CD4-positive, alpha-beta memory T cell (primary cell): ENCODE results near the gene ENTREP1. TPM values are rescaled to one million over a fixed set of nuclear protein-coding genes. Genes with fewer than 3 reads are reported as not detected.

ENCODE experiments used
- CTCF ChIA-PET: fragments of 350-600 bp; sonication (Branson Sonifier 250); formaldehyde crosslinking; loops from one replicate; lab custom pipeline; 2021; ENCODE audit warnings: inconsistent platforms; ENCODE audit not compliant: partially characterized antibody; lab: Charles Lee
- POLR2A ChIA-PET: fragments of 350-600 bp; sonication (Branson Sonifier 250); formaldehyde crosslinking; loops from one replicate; lab custom pipeline; 2021; ENCODE audit not compliant: partially characterized antibody; lab: Charles Lee
- DNase-seq, 5 donors: peaks; one replicate each; pipeline versions ENCODE4 v3.0.0 to v3.0.0-alpha.2; 2020 to 2022; ENCODE audit warnings: mixed read lengths in 1 of 5
- H3K27ac ChIP-seq: one replicate; pipeline ENCODE4 v1.7.0; 2013; ENCODE audit warnings: low read depth, low read length
- H3K27me3 ChIP-seq: 2 replicates; pipeline ENCODE4 v1.7.0; 2013; ENCODE audit warnings: mild to moderate bottlenecking, low read length, moderate library complexity; ENCODE audit not compliant: insufficient read depth
- H3K36me3 ChIP-seq: 2 replicates; pipeline ENCODE4 v1.7.0; 2013; ENCODE audit warnings: mild to moderate bottlenecking, low read length, moderate library complexity; ENCODE audit not compliant: insufficient read depth
- H3K4me1 ChIP-seq: 2 replicates; pipeline ENCODE4 v1.7.0; 2013; ENCODE audit warnings: mild to moderate bottlenecking, low read length, moderate library complexity; ENCODE audit not compliant: insufficient read depth
- H3K4me3 ChIP-seq, 2 donors: one replicate each; pipeline ENCODE4 v1.7.0; 2013; ENCODE audit warnings: low read length in 2 of 2, mild to moderate bottlenecking in 1 of 2
- H3K9me3 ChIP-seq, 2 donors: one replicate each; pipeline ENCODE4 v1.7.0; 2013; ENCODE audit warnings: low read length in 2 of 2, control low read depth in 1 of 2; ENCODE audit not compliant: control insufficient read depth in 1 of 2
- H3K27ac Mint-ChIP-seq, 7 donors: one replicate each; pipeline ENCODE4 v1.8.0; 2020 to 2021; ENCODE audit warnings: mixed read lengths in 7 of 7, mild to moderate bottlenecking in 6 of 7, inconsistent platforms in 3 of 7, moderate library complexity in 3 of 7
- H3K27me3 Mint-ChIP-seq, 2 donors: one replicate each; pipeline ENCODE4 v1.8.0; 2020 to 2021; ENCODE audit warnings: mixed read lengths in 2 of 2
- H3K36me3 Mint-ChIP-seq, 2 donors: one replicate each; pipeline ENCODE4 v1.8.0; 2020 to 2021; ENCODE audit warnings: mixed read lengths in 2 of 2, inconsistent platforms in 1 of 2, mild to moderate bottlenecking in 1 of 2
- H3K4me1 Mint-ChIP-seq, 4 donors: one replicate each; pipeline ENCODE4 v1.8.0; 2020 to 2021; ENCODE audit warnings: mixed read lengths in 4 of 4, mild to moderate bottlenecking in 1 of 4
- H3K4me3 Mint-ChIP-seq, 8 donors: one replicate each; pipeline ENCODE4 v1.8.0; 2020 to 2021; ENCODE audit warnings: mixed read lengths in 8 of 8, mild to moderate bottlenecking in 7 of 8, moderate library complexity in 6 of 8, inconsistent platforms in 3 of 8
- H3K9me3 Mint-ChIP-seq, 8 donors: one replicate each; pipeline ENCODE4 v1.8.0; 2020 to 2021; ENCODE audit warnings: mixed read lengths in 8 of 8, mild to moderate bottlenecking in 5 of 8, inconsistent platforms in 3 of 8, moderate library complexity in 1 of 8
- intact Hi-C: fragments of 100-400 bp; cut with micrococcal nuclease; formaldehyde crosslinking; loops from one replicate; pipeline ENCODE4 v1.15.1; 2023
- polyA plus RNA-seq, 2 donors: library from polyadenylated mRNA; unstranded; fragments of 300-500 nt; fragmentation: Illumina TruSeq; gene quantifications; one replicate each; pipeline ENCODE4 v1.2.3, GENCODE V29; 2021
- total RNA-seq, 2 experiments: library from RNA; stranded (reverse); gene quantifications; one replicate each; pipeline ENCODE4 v1.2.3, GENCODE V29; 2021

Gene ENTREP1
- total and polyA plus RNA-seq, 4 experiments from 2014 or later: 0.20 to 0.24 TPM; not detected in 2

- Mint-ChIP-seq H3K27ac (no peak overlapping the region), H3K9me3 (peaks cover 0 to 12% (median 8%) of the 10 kb centered on the region in 8 donors), H3K4me1 (no peaks in the 10 kb centered on the region), H3K4me3 (no peak overlapping the region), H3K36me3 (no peaks in the 10 kb centered on the region), H3K27me3 (peaks cover 5 to 7% of the 10 kb centered on the region in 2 donors)
- no peak overlapping the region for H3K27ac ChIP-seq
- no peaks in the 10 kb centered on the region for H3K9me3 ChIP-seq
- ChIA-PET POLR2A (no interaction called here), CTCF (no interaction called here)
- H3K36me3 ChIP-seq: no peaks in the 10 kb centered on the region
- DNase-seq: no peak
- intact Hi-C loops: no loop called here
- H3K4me1 ChIP-seq: no peaks in the 10 kb centered on the region
- H3K27me3 ChIP-seq: no peaks in the 10 kb centered on the region
- H3K4me3 ChIP-seq: no peak overlapping the region
These were observed 17.4 kb upstream of the ENTREP1 start for GRCh38 chr9:69307446-69308205.

- intact Hi-C loops: no loop called here
- Histone ChIP-seq H3K4me3 (no peak overlapping the region), H3K4me1 (no peaks in the 10 kb centered on the region), H3K27me3 (no peaks in the 10 kb centered on the region), H3K9me3 (no peaks in the 10 kb centered on the region), H3K36me3 (no peaks in the 10 kb centered on the region), H3K27ac (no peak overlapping the region)
- peaks cover 0 to 16% (median 11%) of the 10 kb centered on the region in 8 donors for H3K9me3 Mint-ChIP-seq
- no peak overlapping the region for H3K4me3 Mint-ChIP-seq
- H3K27me3 Mint-ChIP-seq: peaks cover 5 to 7% of the 10 kb centered on the region in 2 donors
- no peaks in the 10 kb centered on the region for H3K4me1 Mint-ChIP-seq
- H3K27ac Mint-ChIP-seq: no peak overlapping the region
- ChIA-PET CTCF (no interaction called here), POLR2A (no interaction called here)
- DNase-seq: no peak
- H3K36me3 Mint-ChIP-seq: no peaks in the 10 kb centered on the region
These were observed 16.6 kb upstream of the ENTREP1 start for GRCh38 chr9:69308206-69308931.

- ChIA-PET POLR2A (no interaction called here), CTCF (no interaction called here)
- peaks cover 0 to 1% of the 10 kb centered on the region in 2 donors for H3K36me3 Mint-ChIP-seq
- DNase-seq: no peak
- Histone ChIP-seq H3K27ac (no peak overlapping the region), H3K36me3 (no peaks in the 10 kb centered on the region), H3K27me3 (no peaks in the 10 kb centered on the region), H3K4me3 (no peak overlapping the region), H3K4me1 (no peaks in the 10 kb centered on the region), H3K9me3 (no peaks in the 10 kb centered on the region)
- no peaks in the 10 kb centered on the region for H3K4me1 Mint-ChIP-seq
- intact Hi-C loops: no loop called here
- H3K27me3 Mint-ChIP-seq: peaks cover 0 to 1% of the 10 kb centered on the region in 2 donors
- no peak overlapping the region for H3K4me3 Mint-ChIP-seq
- no peak overlapping the region for H3K27ac Mint-ChIP-seq
- peaks cover 2 to 29% (median 22%) of the 10 kb centered on the region in 8 donors for H3K9me3 Mint-ChIP-seq
These were observed 11.8 kb upstream of the ENTREP1 start for GRCh38 chr9:69313175-69313574.

GRCh38 chr9:69314547-69314946 is 10.5 kb upstream of the ENTREP1 start:
- ChIA-PET CTCF (no interaction called here), POLR2A (no interaction called here)
- peaks cover 2 to 29% (median 22%) of the 10 kb centered on the region in 8 donors for H3K9me3 Mint-ChIP-seq
- H3K36me3 Mint-ChIP-seq: peaks cover 0 to 1% of the 10 kb centered on the region in 2 donors
- Histone ChIP-seq H3K4me3 (no peak overlapping the region), H3K4me1 (no peaks in the 10 kb centered on the region), H3K36me3 (no peaks in the 10 kb centered on the region), H3K27ac (no peak overlapping the region), H3K9me3 (no peaks in the 10 kb centered on the region), H3K27me3 (no peaks in the 10 kb centered on the region)
- H3K27ac Mint-ChIP-seq: no peak overlapping the region
- intact Hi-C loops: no loop called here
- H3K4me1 Mint-ChIP-seq: no peaks in the 10 kb centered on the region
- H3K4me3 Mint-ChIP-seq: no peak overlapping the region
- no peak for DNase-seq
- peaks cover 2 to 8% of the 10 kb centered on the region in 2 donors for H3K27me3 Mint-ChIP-seq

GRCh38 chr9:69317081-69317480 is 7.9 kb upstream of the ENTREP1 start:
- ChIA-PET POLR2A (no interaction called here), CTCF (no interaction called here)
- Mint-ChIP-seq H3K36me3 (peaks cover 0 to 1% of the 10 kb centered on the region in 2 donors), H3K27me3 (peaks cover 8 to 10% of the 10 kb centered on the region in 2 donors), H3K27ac (no peak overlapping the region), H3K4me1 (no peaks in the 10 kb centered on the region), H3K9me3 (peaks cover 0 to 26% (median 18%) of the 10 kb centered on the region in 8 donors), H3K4me3 (no peak overlapping the region)
- Histone ChIP-seq H3K27me3 (no peaks in the 10 kb centered on the region), H3K4me1 (no peaks in the 10 kb centered on the region), H3K36me3 (no peaks in the 10 kb centered on the region), H3K9me3 (no peaks in the 10 kb centered on the region), H3K27ac (no peak overlapping the region), H3K4me3 (no peak overlapping the region)
- intact Hi-C loops: no loop called here
- no peak for DNase-seq

- H3K4me3 ChIP-seq: no peak overlapping the region
- ChIA-PET POLR2A (no interaction called here), CTCF (no interaction called here)
- H3K27me3 ChIP-seq: no peaks in the 10 kb centered on the region
- intact Hi-C loops: no loop called here
- Mint-ChIP-seq H3K4me1 (no peaks in the 10 kb centered on the region), H3K36me3 (peaks cover 0 to 1% of the 10 kb centered on the region in 2 donors), H3K9me3 (peaks cover 0 to 18% (median 12%) of the 10 kb centered on the region in 8 donors), H3K27ac (peak overlapping the region in 1 of 7 donors; percentile 19), H3K27me3 (peaks cover 9% of the 10 kb centered on the region in 2 donors), H3K4me3 (no peak overlapping the region)
- H3K4me1 ChIP-seq: no peaks in the 10 kb centered on the region
- no peaks in the 10 kb centered on the region for H3K9me3 ChIP-seq
- H3K27ac ChIP-seq: no peak overlapping the region
- no peak for DNase-seq
- no peaks in the 10 kb centered on the region for H3K36me3 ChIP-seq
These were observed 7.1 kb upstream of the ENTREP1 start for GRCh38 chr9:69317894-69318293.

- Histone ChIP-seq H3K9me3 (no peaks in the 10 kb centered on the region), H3K27me3 (no peaks in the 10 kb centered on the region), H3K36me3 (no peaks in the 10 kb centered on the region), H3K27ac (no peak overlapping the region), H3K4me1 (no peaks in the 10 kb centered on the region), H3K4me3 (no peak overlapping the region)
- intact Hi-C loops: no loop called here
- no peaks in the 10 kb centered on the region for H3K36me3 Mint-ChIP-seq
- H3K9me3 Mint-ChIP-seq: peaks cover 0 to 6% (median 3%) of the 10 kb centered on the region in 8 donors
- POLR2A ChIA-PET: no interaction called here
- H3K4me1 Mint-ChIP-seq: no peaks in the 10 kb centered on the region
- CTCF ChIA-PET: no interaction called here
- peaks cover 12 to 14% of the 10 kb centered on the region in 2 donors for H3K27me3 Mint-ChIP-seq
- H3K27ac Mint-ChIP-seq: no peak overlapping the region
- no peak overlapping the region for H3K4me3 Mint-ChIP-seq
- DNase-seq: no peak
These were observed 5.5 kb upstream of the ENTREP1 start for GRCh38 chr9:69319324-69320025.
